Stimulated activated CD4-positive, alpha-beta T cell treated with anti-CD3 and anti-CD28 coated beads, Interleukin-4, amount 100 ng/mL, for 1 hour (primary cell): ENCODE results near the gene CEL.
"Not testable (repeated sequence)": the region's sequence is repeated elsewhere in the genome, so short reads cannot be mapped to it uniquely, and the experiment has no call there.

ENCODE experiments used
- DNase-seq: peaks from one replicate; pipeline ENCODE4 v3.0.0-alpha.2; 2020

The CEL gene

GRCh38 chr9:133061764-133062145, at the start of gene CEL:
TSS of gene CEL (plus strand) at chr9:133061981. CDS start at chr9:133062003, 22 bp downstream.
- DNase-seq = not testable (repeated sequence)

DNA sequence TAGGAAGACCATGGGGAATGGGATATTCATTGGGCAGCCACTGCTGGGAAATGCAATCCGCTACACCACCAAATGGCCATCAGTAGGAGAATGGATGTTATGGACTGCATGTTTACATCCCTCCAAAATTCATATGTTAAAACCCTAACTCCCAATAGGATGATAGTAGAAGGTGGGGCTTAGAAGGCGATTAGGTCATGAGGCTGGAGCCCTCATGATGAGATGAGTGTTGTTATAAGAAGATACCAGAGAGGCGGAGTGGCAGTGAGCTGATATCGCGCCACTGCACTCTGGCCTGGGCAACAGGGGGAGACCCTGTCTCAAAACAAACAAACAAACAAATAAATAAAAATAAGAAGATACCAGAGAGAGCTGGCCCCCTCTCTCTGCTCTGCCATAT, 47.1 kb upstream of the CEL start:
- DNase-seq = no peak

- peak; percentile 27 for DNase-seq
Measured at GRCh38 chr9:133023117-133023890, 38.5 kb upstream of the CEL start.

- DNase-seq = no peak
Measured at GRCh38 chr9:133026426-133026825, 35.4 kb upstream of the CEL start.

- no peak for DNase-seq
Measured at GRCh38 chr9:133027134-133027533, 34.6 kb upstream of the CEL start.

GRCh38 chr9:133028221-133028620, 33.6 kb upstream of the CEL start:
- DNase-seq = no peak

GRCh38 chr9:133029994-133030316, 31.8 kb upstream of the CEL start:
- no peak for DNase-seq

DNA sequence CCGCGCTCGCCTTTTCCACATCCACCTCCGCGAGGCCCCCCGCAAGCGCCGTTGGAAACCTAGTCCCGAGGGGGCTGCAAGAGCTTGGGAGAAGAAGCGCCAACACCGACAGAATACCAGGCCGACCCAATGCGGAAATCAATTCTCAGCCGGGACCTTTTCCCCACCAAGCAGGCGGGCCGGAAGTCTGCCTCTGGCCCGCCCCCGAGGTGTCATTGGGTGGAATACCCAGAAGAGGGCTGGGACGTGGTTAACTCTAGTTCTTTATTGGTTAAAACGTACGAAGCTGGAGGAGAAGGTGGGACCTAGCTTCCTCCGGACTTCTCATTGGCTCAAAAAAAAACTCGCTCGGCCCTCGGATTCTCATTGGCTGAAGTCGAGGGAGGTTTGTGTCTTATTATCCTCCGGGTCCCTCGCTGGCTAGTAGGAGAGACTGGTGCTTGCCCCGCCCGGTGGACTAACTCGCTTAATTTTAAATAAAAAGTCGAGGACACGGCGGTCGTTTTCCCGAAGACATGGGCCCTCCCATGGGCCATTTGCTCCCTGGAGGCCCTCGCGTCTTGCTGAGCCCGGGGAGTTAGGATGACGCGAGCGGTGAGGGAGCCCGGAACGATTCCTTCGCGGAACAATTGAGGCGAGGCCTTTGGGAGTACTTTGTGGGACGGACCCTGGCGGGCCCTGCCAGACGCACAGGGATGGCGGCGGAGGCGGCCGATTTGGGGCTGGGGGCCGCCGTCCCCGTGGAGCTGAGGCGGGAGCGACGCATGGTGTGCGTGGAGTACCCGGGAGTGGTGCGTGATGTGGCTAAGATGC, 31.3 kb upstream of the CEL start, which contains the start of gene GTF3C5:
Gene GTF3C5, plus strand, starts transcription at position 681 of the 813 bp plus-strand sequence. Its CDS starts 15 bp downstream, at position 696.
- DNase-seq = peak; percentile 89

- DNase-seq = no peak
Measured at GRCh38 chr9:133031130-133031422, 30.7 kb upstream of the CEL start.

GRCh38 chr9:133031496-133031911, 30.3 kb upstream of the CEL start:
- no peak for DNase-seq

DNA sequence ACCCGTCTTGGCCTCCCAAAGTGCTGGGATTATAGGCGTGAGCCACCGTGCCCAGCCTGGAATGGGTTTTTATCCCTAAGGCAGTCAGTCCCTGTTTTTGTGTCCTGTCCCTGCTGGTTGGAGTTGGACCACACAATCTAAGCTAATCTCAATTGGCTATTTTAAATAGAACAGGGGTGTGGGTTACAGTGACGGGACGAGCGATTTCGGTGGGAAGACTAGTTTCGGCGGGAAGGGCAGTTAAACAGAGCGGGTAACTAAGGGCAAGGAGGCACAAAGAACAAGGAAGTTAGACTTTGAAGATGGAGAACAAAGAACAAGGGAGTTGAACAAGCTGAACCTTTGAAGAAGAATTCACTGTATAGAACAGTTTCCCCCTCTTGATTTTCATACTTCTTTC, 29.6 kb upstream of the CEL start:
- DNase-seq = no peak

DNA sequence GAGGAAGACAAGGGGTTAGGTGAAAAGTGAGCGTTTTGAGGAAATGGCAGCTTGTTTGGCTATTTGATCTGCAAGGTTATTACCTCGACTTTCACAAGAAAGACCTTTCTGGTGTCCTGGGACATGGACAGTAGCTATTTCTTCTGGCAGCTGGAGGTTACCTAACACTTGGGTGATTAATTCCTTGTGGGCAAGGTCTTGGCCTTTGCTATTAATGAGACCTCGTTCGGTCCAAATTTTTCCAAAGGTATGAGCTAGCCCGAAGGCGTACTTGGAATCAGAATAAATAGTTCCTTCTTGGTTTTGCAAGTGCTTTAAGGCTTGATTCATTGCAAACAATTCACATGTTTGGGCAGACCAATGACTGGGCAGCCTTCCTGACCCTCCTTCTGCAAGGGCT, 26.1 kb upstream of the CEL start:
- DNase-seq = no peak

DNA sequence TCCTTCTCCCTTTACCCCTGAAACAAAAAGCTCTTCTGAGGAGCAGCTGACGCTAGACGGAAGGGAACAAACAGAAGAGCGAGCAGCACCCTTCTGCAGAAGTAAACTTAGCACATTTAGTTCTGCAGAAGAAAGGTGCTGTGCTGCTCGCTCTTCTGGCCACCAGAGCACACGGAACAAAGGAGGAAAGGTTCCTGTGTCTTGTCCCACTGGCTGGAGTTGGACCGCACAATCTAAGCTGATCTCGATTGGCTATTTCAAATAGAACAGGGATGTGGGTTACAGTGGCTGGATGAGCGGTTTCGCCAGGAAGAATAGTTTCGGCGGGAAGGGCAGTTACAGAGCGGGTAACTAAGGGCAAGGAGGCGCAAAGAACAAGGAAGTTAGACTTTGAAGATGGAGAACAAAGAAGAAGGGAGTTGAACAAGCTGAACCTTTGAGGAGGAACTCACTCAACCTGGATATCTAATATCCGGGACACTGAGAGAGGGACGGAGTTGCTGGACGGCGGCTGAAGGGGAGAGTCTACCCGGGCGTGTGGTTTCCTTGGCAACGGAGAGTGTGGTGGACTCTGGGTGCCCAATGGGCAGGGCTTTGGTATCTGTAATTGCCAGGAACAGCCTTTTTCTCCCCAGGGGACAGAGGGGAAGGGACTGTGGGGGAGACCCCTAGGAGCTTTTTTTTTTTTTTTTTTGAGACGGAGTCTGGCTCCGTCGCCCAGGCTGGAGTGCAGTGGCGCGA, 23.8 kb upstream of the CEL start:
- no peak for DNase-seq

DNA sequence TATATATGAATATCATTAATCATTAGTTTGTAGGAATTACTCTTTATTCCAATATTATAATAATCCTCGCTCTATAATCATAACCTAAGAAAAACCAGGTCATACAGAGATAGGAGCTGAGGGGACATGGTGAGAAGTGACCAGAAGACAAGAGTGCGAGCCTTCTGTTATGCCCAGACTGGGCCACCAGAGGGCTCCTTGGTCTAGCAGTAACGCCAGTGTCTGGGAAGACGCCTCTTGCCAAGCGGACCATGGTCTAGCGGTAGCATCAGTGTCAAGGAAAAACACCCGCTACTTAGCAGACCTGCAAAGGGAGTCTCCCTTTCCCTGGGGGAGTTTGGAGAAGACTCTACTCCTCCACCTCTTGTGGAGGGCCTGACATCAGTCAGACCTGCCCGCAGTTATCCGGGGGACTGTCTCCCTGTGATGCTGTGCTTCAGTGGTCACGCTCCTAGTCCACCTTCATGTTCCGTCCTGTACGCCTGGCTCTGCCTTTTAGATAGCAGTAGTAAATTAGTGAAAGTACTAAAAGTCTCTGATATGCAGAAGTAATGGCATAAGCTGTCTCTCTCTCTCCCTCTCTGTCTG, 20.8 kb upstream of the CEL start:
- peak; percentile 48 for DNase-seq

- DNase-seq = no peak
Measured at GRCh38 chr9:133041958-133042357, 19.8 kb upstream of the CEL start.

GRCh38 chr9:133042676-133043075, 19.1 kb upstream of the CEL start:
- no peak for DNase-seq

GRCh38 chr9:133043449-133044035, 18.2 kb upstream of the CEL start:
- DNase-seq = no peak

GRCh38 chr9:133044125-133044524, 17.7 kb upstream of the CEL start:
- DNase-seq = no peak

DNA sequence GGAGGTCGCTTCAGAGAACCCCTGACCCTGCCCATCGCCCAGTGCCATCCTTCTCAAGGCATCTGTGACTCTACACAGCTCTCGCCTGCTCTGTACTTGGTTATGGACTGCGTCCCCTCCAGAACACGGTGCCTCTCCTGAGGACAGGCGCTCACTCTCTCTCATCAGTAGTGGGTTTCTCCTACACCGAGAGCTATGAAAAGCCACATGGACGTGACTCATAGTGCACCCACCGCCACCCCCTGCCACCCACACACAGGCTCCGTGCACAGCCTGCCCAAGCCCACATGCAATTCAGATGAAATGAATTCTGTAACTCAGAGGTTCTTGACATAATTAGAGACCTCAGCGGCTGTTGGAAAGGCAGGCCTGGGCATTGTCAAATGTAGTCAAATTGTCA, 17.1 kb upstream of the CEL start:
- no peak for DNase-seq

DNA sequence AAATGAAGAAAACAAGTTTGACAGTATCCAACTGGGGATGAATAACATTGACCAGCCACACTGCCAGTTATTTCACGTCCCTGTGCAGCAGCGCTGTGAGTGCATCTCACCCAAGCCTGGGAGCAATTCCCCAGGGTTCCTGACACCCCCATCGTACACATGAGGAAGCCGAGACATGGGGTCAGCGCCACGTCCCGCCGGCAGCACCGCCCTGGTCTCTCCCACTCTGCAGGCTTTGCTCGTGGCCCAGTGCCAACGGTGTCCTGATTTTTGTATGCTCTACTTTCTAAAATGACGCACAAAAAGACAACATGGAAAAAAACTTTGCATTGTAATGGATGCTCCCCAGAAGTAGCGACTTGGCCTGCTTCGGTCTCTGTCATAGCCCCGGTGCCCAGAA, 16.6 kb upstream of the CEL start:
- DNase-seq = no peak

DNA sequence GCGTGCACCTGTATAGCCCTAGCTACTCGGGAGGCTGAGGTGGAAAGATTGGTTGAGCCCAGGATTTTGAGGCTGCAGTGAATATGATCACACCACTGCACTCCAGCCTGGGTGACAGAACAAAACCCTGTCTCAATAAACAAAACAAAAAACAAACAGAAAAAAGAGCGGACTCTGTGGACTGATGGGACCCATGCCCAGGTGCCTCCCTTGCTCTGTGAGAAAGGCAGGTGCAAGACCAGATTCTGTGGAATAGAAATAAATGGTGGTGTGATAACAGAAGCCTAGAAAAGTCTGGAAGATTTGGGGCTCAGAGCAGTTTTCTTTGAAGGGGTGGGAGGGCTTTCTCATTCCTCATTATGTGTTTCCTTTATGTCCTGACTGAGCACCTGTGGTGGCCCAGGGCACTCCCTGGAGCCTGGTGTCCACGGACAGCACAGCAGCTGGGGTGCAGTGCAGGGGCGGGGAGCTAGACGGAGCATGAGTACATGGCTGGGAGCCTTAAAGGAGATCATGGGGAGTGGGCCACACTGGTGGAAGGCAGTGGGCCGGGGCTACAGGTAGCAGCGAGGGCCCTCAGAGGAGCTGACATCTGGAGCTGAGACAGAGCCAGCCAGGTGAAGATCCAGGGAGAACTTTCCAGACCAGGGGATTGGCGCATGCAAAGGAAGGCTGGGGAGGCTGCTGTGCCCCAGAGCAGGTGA, 15.4 kb upstream of the CEL start:
- DNase-seq = no peak

DNA sequence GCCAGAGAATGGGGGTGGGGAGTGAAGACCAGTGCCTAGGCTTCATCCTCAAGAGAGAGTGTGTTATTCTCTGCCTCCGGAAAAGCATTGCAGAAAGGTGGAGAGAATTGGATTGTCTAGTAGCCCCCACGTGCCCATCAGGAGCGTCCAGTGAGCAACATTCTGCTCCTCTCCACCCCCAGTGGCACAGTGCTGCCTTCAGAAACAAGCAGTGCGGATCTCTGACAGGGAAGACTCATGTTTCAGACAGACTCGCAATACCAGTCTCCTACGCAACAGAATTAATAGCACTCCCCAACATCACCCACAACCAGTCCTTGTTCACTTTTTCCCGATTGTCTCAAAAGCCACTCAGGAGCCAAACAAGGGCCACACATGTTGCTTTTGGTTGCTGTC, 14.9 kb upstream of the CEL start:
- no peak for DNase-seq
